HepG2 (cell line): ENCODE data around the gene MEGF6. TPM values are rescaled to one million over a fixed set of nuclear protein-coding genes. Genes with fewer than 3 reads are reported as not detected.

Experiments
- ARNTL ChIP-seq: sonication (generic); formaldehyde crosslinking; IDR thresholded peaks from 2 replicates; pipeline ENCODE4 v1.4.0; 2020; ENCODE audit warnings: mild to moderate bottlenecking, missing genetic modification reagents
- EHMT2 ChIP-seq: fragments of 200-600 bp; sonication (generic); IDR thresholded peaks from 2 replicates; pipeline ENCODE4 v1.7.0; 2017; ENCODE audit warnings: antibody characterized with exemption, low read depth, low read length, borderline replicate concordance
- KLF16 ChIP-seq, 2 experiments: sonication (generic) in 1 of 2; formaldehyde crosslinking in 1 of 2; IDR thresholded peaks; 2 replicates each; pipeline versions ENCODE4 v1.6.1 to v1.8.0; 2016 to 2023; ENCODE audit warnings: missing genetic modification reagents in 2 of 2, missing compliant biosample characterization in 1 of 2
- NR2C2 ChIP-seq: sonication (generic); formaldehyde crosslinking; IDR thresholded peaks from 2 replicates; pipeline ENCODE4 v1.4.0; 2020; ENCODE audit warnings: missing genetic modification reagents, mild to moderate bottlenecking, moderate library complexity, borderline replicate concordance
- ZBTB7B ChIP-seq: sonication (generic); formaldehyde crosslinking; IDR thresholded peaks from 2 replicates; pipeline ENCODE4 v1.4.0; 2020; ENCODE audit warnings: missing genetic modification reagents
- ZNF207 ChIP-seq: fragments of 450-650 bp; IDR thresholded peaks from 2 replicates; pipeline ENCODE4 v1.6.1; 2016; ENCODE audit warnings: antibody characterized with exemption, borderline replicate concordance
- ZNF224 ChIP-seq: sonication (generic); formaldehyde crosslinking; IDR thresholded peaks from 2 replicates; pipeline ENCODE4 v1.5.0; 2020; ENCODE audit warnings: mild to moderate bottlenecking, missing genetic modification reagents
- ZNF296 ChIP-seq: sonication (generic); formaldehyde crosslinking; conservative IDR thresholded peaks from 2 replicates; pipeline ENCODE4 v1.5.0; 2020; ENCODE audit warnings: mild to moderate bottlenecking, missing genetic modification reagents
- ZSCAN21 ChIP-seq: sonication (generic); formaldehyde crosslinking; IDR thresholded peaks from 2 replicates; pipeline ENCODE4 v1.8.0; 2022; ENCODE audit warnings: mild to moderate bottlenecking, missing genetic modification reagents, moderate library complexity, borderline replicate concordance
- polyA plus RNA-seq, 8 experiments: library from polyadenylated mRNA; depleted of rRNA in 3 of 8; stranded (reverse) in 7 of 8; unstranded in 1 of 8; fragments of >200 nt; fragmentation: Illumina TruSeq in 4 of 8; extraction: Trizol in 4 of 8; gene quantifications; 2 replicates each; pipeline versions ENCODE4 v1.2.1 to v1.2.3, GENCODE V29; 2011 to 2016; ENCODE audit warnings: low read depth in 4 of 8, missing spikeins in 1 of 8, mixed read lengths in 1 of 8; ENCODE audit not compliant: insufficient read depth in 1 of 8
- total RNA-seq, 5 experiments: library from RNA; depleted of rRNA; stranded (reverse); fragments of >200 nt; fragmentation: Illumina TruSeq; extraction: Trizol; gene quantifications; 2 replicates each; pipeline ENCODE4 v1.2.3, GENCODE V29; 2016; ENCODE audit warnings: low read depth in 1 of 5
- TF ChIP-seq, protein P1 (sequence below): sonication (generic); formaldehyde crosslinking; IDR thresholded peaks from 2 replicates; pipeline ENCODE4 v1.4.0; 2020; ENCODE audit warnings: mild to moderate bottlenecking, low read depth, missing genetic modification reagents
- TF ChIP-seq, protein P2 (sequence below): sonication (generic); formaldehyde crosslinking; IDR thresholded peaks from 2 replicates; pipeline ENCODE4 v1.5.1; 2020; ENCODE audit warnings: mild to moderate bottlenecking, missing genetic modification reagents, borderline replicate concordance
- TF ChIP-seq, protein P3 (sequence below), 2 experiments: sonication (generic) in 1 of 2; formaldehyde crosslinking in 1 of 2; IDR thresholded peaks; 2 replicates each; pipeline versions ENCODE4 v1.6.1 to v1.9.0; 2014 to 2022; ENCODE audit warnings: antibody characterized with exemption in 1 of 2, borderline replicate concordance in 1 of 2, inconsistent platforms in 1 of 2, low read depth in 1 of 2, missing genetic modification reagents in 1 of 2
- TF ChIP-seq, protein P4 (sequence below): sonication (generic); formaldehyde crosslinking; IDR thresholded peaks from 2 replicates; pipeline ENCODE4 v1.5.0; 2020; ENCODE audit warnings: missing genetic modification reagents, mild to moderate bottlenecking, borderline replicate concordance

Gene MEGF6
- total and polyA plus RNA-seq, 2 of the 13 experiments (the other 11 are each of a cell fraction or from before 2014, with no cell fraction given), result 1.9 TPM

DNA sequence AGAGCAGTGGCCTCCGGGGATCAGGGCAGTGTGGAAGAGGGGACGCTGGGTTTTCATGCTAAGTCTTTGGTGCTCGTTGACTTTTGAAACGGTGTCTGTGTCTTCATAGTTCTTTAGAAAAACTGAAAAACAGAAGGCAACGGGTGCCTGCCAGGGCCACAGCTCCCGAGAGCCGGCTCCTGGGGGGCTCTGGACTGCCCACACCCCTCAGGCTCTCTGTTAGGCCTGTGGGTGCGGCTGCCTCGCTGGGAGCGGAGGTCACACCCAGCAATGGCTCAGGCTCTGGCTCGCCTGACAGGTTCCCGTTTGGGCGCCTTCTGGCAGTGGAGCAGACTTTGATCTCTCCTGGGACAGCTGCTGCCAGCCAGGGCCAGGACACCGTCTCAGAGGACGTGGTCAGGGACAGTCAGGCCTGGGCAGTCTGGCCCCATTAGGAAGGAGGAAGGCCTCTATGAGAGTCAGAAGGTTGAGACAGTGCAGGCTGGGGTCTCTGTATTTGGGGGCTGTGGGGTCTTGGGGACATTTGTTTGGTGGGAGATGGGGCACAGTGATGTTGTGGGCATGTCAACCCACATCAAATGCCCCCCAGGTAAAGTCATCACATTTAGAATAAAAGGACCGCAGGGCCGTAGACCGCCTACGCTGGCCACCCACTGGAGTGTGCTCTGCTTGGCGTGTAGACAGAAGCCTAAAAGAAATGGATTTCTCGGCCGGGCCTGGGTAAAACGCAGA is 151.2 kb downstream of the MEGF6 start (continued):
- no peak for TF ChIP-seq ZNF296
- peak; percentile 37; the same call in 1 of the 2 replicates for TF ChIP-seq ZBTB7B (CRISPR knock-in tag)
- TF ChIP-seq, protein P1, sequence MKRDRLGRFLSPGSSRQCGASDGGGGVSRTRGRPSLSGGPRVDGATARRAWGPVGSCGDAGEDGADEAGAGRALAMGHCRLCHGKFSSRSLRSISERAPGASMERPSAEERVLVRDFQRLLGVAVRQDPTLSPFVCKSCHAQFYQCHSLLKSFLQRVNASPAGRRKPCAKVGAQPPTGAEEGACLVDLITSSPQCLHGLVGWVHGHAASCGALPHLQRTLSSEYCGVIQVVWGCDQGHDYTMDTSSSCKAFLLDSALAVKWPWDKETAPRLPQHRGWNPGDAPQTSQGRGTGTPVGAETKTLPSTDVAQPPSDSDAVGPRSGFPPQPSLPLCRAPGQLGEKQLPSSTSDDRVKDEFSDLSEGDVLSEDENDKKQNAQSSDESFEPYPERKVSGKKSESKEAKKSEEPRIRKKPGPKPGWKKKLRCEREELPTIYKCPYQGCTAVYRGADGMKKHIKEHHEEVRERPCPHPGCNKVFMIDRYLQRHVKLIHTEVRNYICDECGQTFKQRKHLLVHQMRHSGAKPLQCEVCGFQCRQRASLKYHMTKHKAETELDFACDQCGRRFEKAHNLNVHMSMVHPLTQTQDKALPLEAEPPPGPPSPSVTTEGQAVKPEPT (CRISPR knock-in tag), result peak; percentile 23; the same call in 1 of the 2 replicates
- no peak for TF ChIP-seq ZNF224 (CRISPR knock-in tag)
- TF ChIP-seq, protein P2, sequence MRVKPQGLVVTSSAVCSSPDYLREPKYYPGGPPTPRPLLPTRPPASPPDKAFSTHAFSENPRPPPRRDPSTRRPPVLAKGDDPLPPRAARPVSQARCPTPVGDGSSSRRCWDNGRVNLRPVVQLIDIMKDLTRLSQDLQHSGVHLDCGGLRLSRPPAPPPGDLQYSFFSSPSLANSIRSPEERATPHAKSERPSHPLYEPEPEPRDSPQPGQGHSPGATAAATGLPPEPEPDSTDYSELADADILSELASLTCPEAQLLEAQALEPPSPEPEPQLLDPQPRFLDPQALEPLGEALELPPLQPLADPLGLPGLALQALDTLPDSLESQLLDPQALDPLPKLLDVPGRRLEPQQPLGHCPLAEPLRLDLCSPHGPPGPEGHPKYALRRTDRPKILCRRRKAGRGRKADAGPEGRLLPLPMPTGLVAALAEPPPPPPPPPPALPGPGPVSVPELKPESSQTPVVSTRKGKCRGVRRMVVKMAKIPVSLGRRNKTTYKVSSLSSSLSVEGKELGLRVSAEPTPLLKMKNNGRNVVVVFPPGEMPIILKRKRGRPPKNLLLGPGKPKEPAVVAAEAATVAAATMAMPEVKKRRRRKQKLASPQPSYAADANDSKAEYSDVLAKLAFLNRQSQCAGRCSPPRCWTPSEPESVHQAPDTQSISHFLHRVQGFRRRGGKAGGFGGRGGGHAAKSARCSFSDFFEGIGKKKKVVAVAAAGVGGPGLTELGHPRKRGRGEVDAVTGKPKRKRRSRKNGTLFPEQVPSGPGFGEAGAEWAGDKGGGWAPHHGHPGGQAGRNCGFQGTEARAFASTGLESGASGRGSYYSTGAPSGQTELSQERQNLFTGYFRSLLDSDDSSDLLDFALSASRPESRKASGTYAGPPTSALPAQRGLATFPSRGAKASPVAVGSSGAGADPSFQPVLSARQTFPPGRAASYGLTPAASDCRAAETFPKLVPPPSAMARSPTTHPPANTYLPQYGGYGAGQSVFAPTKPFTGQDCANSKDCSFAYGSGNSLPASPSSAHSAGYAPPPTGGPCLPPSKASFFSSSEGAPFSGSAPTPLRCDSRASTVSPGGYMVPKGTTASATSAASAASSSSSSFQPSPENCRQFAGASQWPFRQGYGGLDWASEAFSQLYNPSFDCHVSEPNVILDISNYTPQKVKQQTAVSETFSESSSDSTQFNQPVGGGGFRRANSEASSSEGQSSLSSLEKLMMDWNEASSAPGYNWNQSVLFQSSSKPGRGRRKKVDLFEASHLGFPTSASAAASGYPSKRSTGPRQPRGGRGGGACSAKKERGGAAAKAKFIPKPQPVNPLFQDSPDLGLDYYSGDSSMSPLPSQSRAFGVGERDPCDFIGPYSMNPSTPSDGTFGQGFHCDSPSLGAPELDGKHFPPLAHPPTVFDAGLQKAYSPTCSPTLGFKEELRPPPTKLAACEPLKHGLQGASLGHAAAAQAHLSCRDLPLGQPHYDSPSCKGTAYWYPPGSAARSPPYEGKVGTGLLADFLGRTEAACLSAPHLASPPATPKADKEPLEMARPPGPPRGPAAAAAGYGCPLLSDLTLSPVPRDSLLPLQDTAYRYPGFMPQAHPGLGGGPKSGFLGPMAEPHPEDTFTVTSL, result no peak
- no peak for TF ChIP-seq ARNTL (CRISPR knock-in tag)
- peak in 1 of 2 experiments; percentile 20; a peak in 1 of 4 replicates for TF ChIP-seq KLF16 (CRISPR knock-in tag; IDR thresholded peaks at IDR 0.05)
- TF ChIP-seq EHMT2, result no peak
- TF ChIP-seq, protein P3, sequence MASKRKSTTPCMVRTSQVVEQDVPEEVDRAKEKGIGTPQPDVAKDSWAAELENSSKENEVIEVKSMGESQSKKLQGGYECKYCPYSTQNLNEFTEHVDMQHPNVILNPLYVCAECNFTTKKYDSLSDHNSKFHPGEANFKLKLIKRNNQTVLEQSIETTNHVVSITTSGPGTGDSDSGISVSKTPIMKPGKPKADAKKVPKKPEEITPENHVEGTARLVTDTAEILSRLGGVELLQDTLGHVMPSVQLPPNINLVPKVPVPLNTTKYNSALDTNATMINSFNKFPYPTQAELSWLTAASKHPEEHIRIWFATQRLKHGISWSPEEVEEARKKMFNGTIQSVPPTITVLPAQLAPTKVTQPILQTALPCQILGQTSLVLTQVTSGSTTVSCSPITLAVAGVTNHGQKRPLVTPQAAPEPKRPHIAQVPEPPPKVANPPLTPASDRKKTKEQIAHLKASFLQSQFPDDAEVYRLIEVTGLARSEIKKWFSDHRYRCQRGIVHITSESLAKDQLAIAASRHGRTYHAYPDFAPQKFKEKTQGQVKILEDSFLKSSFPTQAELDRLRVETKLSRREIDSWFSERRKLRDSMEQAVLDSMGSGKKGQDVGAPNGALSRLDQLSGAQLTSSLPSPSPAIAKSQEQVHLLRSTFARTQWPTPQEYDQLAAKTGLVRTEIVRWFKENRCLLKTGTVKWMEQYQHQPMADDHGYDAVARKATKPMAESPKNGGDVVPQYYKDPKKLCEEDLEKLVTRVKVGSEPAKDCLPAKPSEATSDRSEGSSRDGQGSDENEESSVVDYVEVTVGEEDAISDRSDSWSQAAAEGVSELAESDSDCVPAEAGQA (IDR thresholded peaks at IDR 0.05; ENCODE audit: low read depth), result peak; percentile 64; the same call in 1 of the 2 replicates
- TF ChIP-seq, protein P3 (CRISPR knock-in tag; IDR thresholded peaks at IDR 0.05; ENCODE audit: borderline replicate concordance), result no peak
- peak; percentile 42; the same call in 1 of the 2 replicates for TF ChIP-seq NR2C2 (CRISPR knock-in tag)
- TF ChIP-seq, protein P4, sequence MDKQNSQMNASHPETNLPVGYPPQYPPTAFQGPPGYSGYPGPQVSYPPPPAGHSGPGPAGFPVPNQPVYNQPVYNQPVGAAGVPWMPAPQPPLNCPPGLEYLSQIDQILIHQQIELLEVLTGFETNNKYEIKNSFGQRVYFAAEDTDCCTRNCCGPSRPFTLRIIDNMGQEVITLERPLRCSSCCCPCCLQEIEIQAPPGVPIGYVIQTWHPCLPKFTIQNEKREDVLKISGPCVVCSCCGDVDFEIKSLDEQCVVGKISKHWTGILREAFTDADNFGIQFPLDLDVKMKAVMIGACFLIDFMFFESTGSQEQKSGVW (CRISPR knock-in tag), result no peak
- no peak for TF ChIP-seq ZNF207
- TF ChIP-seq ZSCAN21 (CRISPR knock-in tag), result peak; percentile 63; the same call in 1 of the 2 replicates
